Lung (tissue), 12 donors: ENCODE results near the gene ZP2. TPM values are rescaled to one million over a fixed set of nuclear protein-coding genes. Genes with fewer than 3 reads are reported as not detected.

Source experiments
- ATAC-seq: fragments of 200-7000 bp; cut with Tn5 transposase; one replicate; pipeline ENCODE4 v1.9.1; 2020; ENCODE audit warnings: moderate number of reproducible peaks; ENCODE audit not compliant: insufficient read depth, low FRiP score
- DNase-seq, 3 donors: peaks; one replicate each; pipeline ENCODE4 v3.0.0-alpha.2; 2013 to 2017
- H3K27ac ChIP-seq, 2 donors: one replicate each; pipeline ENCODE4 v1.5.1; 2013; ENCODE audit warnings: mild to moderate bottlenecking in 2 of 2, moderate library complexity in 2 of 2, control low read depth in 1 of 2, inconsistent platforms in 1 of 2, low read depth in 1 of 2, low read length in 1 of 2
- H3K27me3 ChIP-seq, 3 donors: one replicate each; pipeline ENCODE4 v1.5.1; 2013; ENCODE audit warnings: low read length in 2 of 3; ENCODE audit not compliant: control insufficient read depth in 3 of 3, insufficient read depth in 3 of 3
- H3K36me3 ChIP-seq, 4 donors: one replicate each; pipeline ENCODE4 v1.5.1; 2013; ENCODE audit warnings: low read length in 4 of 4, mild to moderate bottlenecking in 1 of 4, moderate library complexity in 1 of 4; ENCODE audit not compliant: control insufficient read depth in 4 of 4, insufficient read depth in 4 of 4
- H3K4me1 ChIP-seq, 5 donors: one replicate each; pipeline ENCODE4 v1.5.1; 2013; ENCODE audit warnings: low read length in 5 of 5, mild to moderate bottlenecking in 2 of 5, moderate library complexity in 1 of 5; ENCODE audit not compliant: control insufficient read depth in 5 of 5, insufficient read depth in 5 of 5
- H3K4me3 ChIP-seq: one replicate; pipeline ENCODE4 v1.5.1; 2013; ENCODE audit warnings: mild to moderate bottlenecking, control low read depth, moderate library complexity
- H3K9ac ChIP-seq, 2 donors: one replicate each; pipeline ENCODE4 v1.5.1; 2013; ENCODE audit warnings: low read length in 2 of 2, control low read depth in 1 of 2; ENCODE audit not compliant: insufficient read depth in 1 of 2
- H3K9me3 ChIP-seq, 4 donors: one replicate each; pipeline ENCODE4 v1.5.1; 2013; ENCODE audit warnings: low read length in 3 of 4, mild to moderate bottlenecking in 1 of 4, moderate library complexity in 1 of 4; ENCODE audit not compliant: control insufficient read depth in 4 of 4, insufficient read depth in 3 of 4
- WGBS, 2 donors: extraction: QIAGEN DNeasy Blood & Tissue Kit; methylation state at CpG; one replicate each; pipeline ENCODE4 v1.1.7; 2013; 5-methylcytosine and 5-hydroxymethylcytosine counted together
- polyA plus RNA-seq, 2 donors: library from polyadenylated mRNA; stranded (reverse); fragments of 200-250 nt; gene quantifications; one replicate each; pipeline ENCODE4 v1.2.1, GENCODE V29; 2013
- total RNA-seq, 2 donors: library from RNA; depleted of rRNA in 1 of 2; stranded (reverse); fragments of >200 nt in 1 of 2; gene quantifications; one replicate each; pipeline ENCODE4 v1.2.1, GENCODE V29; 2014 to 2021
- TF ChIP-seq, protein P1 (sequence below): IDR thresholded peaks from 2 replicates; pipeline ENCODE4 v1.5.1; 2012; ENCODE audit warnings: mild to moderate bottlenecking; ENCODE audit errors: control extremely low read depth, extremely low read depth
- donor health status: control.
- donor health status: control.
- donor health status: Bipolar disorder and iron deficiency.
- donor health status: healthy.
- donor health status: DM: yes; HTN: yes; CAD: no.

ZP2 gene
- total and polyA plus RNA-seq, 4 donors: 0.17 TPM; not detected in 3

DNA sequence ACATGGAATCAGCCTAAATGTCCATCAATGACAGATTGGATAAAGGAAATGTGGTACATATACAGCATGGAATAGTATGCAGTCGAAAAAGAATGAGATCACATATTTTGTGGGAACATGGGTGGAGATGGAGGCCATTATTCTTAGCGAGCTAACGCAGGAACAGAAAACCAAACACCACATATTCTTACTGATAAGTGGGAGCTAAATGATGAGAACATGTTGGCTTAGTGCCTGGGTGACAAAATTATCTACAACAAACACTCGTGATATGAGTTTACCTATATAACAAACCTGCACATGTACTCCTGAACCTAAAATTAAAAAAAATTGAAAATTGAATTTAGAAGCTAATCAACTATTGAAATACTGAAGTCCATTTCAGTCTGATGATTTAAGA lies 28.3 kb upstream of the ZP2 start:
- ATAC-seq: no peak
- no peak for DNase-seq
- H3K4me1 ChIP-seq: peaks cover 0 to 4% (median 0%) of the 10 kb centered on the region in 5 donors
- H3K4me3 ChIP-seq: no peak overlapping the region
- H3K9me3 ChIP-seq: no peaks in the 10 kb centered on the region
- TF ChIP-seq, protein P1, sequence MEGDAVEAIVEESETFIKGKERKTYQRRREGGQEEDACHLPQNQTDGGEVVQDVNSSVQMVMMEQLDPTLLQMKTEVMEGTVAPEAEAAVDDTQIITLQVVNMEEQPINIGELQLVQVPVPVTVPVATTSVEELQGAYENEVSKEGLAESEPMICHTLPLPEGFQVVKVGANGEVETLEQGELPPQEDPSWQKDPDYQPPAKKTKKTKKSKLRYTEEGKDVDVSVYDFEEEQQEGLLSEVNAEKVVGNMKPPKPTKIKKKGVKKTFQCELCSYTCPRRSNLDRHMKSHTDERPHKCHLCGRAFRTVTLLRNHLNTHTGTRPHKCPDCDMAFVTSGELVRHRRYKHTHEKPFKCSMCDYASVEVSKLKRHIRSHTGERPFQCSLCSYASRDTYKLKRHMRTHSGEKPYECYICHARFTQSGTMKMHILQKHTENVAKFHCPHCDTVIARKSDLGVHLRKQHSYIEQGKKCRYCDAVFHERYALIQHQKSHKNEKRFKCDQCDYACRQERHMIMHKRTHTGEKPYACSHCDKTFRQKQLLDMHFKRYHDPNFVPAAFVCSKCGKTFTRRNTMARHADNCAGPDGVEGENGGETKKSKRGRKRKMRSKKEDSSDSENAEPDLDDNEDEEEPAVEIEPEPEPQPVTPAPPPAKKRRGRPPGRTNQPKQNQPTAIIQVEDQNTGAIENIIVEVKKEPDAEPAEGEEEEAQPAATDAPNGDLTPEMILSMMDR: no peak
- no peak overlapping the region for H3K27ac ChIP-seq
- no peak overlapping the region for H3K9ac ChIP-seq
- WGBS, 2 donors: 54 to 81% methylated on average over 4 of the region's 4 CpGs
- H3K36me3 ChIP-seq: no peaks in the 10 kb centered on the region
- H3K27me3 ChIP-seq: no peaks in the 10 kb centered on the region

DNA sequence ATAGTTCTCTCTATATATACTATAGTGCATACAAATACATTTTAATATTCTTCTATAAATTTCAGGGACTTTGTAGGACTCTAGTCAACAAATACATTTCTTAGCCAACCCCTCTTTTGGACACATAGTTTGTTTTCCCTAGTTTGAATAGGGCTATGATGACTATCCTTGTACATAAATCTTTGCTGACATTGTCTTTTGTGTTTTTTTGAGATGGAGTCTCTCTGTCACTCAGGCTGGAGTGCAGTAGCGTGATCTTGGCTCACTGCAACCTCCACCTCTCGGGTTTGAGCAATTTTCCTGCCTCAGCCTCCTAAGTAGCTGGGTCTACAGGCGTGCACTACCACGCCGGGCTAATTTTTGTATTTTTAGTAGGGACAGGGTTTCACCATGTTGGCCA lies 25.5 kb upstream of the ZP2 start:
- H3K9ac ChIP-seq: no peak overlapping the region
- 75 to 84% methylated on average over 5 of the region's 5 CpGs for WGBS, 2 donors
- DNase-seq (no peak), ATAC-seq (no peak)
- H3K36me3 ChIP-seq: no peaks in the 10 kb centered on the region
- no peak overlapping the region for H3K4me3 ChIP-seq
- H3K9me3 ChIP-seq: no peaks in the 10 kb centered on the region
- no peak overlapping the region for H3K27ac ChIP-seq
- H3K27me3 ChIP-seq: no peaks in the 10 kb centered on the region
- H3K4me1 ChIP-seq: no peaks in the 10 kb centered on the region
- TF ChIP-seq, protein P1: no peak

DNA sequence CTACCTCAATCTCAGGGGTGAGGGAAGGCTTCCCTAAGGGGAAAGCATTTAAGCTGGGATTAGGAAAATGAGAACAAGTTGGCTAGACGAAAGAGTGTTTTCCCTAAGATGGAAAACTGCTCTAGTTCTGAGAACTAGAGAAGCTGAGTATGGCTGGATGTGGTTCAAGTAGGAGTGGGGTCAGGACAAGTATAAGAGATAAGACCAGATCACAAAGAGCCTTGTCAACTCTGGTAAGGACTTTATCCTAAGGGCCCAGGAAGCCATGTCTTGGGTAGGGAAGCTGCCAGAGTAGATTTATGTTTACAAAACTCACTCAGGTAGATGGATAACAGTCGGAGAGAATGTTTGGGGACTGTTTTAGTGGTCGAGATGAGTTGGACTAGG lies 23.8 kb upstream of the ZP2 start:
- no peaks in the 10 kb centered on the region for H3K27me3 ChIP-seq
- ATAC-seq (no peak), DNase-seq (no peak)
- WGBS, 2 donors: 76 to 81% methylated on average over 3 of the region's 3 CpGs
- H3K9me3 ChIP-seq: no peaks in the 10 kb centered on the region
- H3K9ac ChIP-seq: no peak overlapping the region
- TF ChIP-seq, protein P1: no peak
- no peak overlapping the region for H3K27ac ChIP-seq
- H3K4me3 ChIP-seq: no peak overlapping the region
- no peaks in the 10 kb centered on the region for H3K4me1 ChIP-seq
- no peaks in the 10 kb centered on the region for H3K36me3 ChIP-seq

DNA sequence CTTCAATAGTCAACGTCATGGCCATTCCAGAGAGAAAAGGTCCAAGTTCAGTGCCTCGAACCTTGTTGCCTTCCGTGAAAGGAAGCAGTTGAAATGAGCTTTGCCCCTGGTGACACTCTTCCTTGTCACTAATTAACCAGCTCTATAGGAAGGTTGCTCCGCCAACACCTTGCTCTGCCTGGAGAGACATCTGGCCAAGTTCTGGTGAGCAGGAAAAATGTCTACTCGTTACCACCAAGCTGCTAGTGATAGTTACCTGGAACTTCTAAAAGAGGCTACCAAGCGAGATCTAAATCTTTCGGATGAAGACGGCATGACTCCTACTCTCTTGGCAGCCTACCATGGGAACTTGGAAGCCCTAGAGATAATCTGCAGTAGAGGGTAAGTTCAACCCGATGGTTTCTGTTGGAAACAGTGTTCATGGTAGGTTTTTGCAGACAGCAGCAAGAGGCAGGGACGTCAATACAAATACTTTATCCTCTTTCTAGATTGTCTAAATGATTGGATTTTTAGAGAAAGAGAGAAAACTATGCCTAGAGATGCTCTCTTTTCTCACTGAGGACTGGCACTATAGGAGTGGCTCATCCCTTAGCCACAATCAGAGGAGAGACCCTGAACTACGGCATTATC lies 22.3 kb upstream of the ZP2 start, which contains the start of gene ANKS4B:
ANKS4B (plus strand) TSS at position 179 of the 630 bp plus-strand sequence; CDS start at position 218, 39 bp downstream.
- Histone ChIP-seq H3K27me3 (no peaks in the 10 kb centered on the region), H3K9me3 (no peaks in the 10 kb centered on the region), H3K4me3 (no peak within 1 kb of the TSS), H3K36me3 (no peaks in the 10 kb centered on the region), H3K27ac (no peak within 1 kb of the TSS), H3K9ac (no peak within 1 kb of the TSS), H3K4me1 (no peaks in the 10 kb centered on the region)
- WGBS, 2 donors: 87 to 91% methylated on average over 11 of the region's 11 CpGs
- TF ChIP-seq, protein P1: no peak
- ATAC-seq (no peak), DNase-seq (no peak)
